ENCODE measurements around the gene GP2.

GRCh38 chr16:20316715-20317114, 10.6 kb downstream of the GP2 start:
- no peak for TF ChIP-seq RCOR1 (IDR thresholded peaks at IDR 0.05; ENCODE audit: insufficient replicate concordance, low read length)
- no peak for TF ChIP-seq CTCF (conservative IDR thresholded peaks at IDR 0.05; ENCODE audit: low read depth, low read length)
- no peak for TF ChIP-seq POLR2A (IDR thresholded peaks at IDR 0.05; ENCODE audit: low read depth, low read length)
- TF ChIP-seq USF2 (IDR thresholded peaks at IDR 0.05; ENCODE audit: low read depth, low read length): no peak
- no peak for TF ChIP-seq FOS (IDR thresholded peaks at IDR 0.05; ENCODE audit: low read depth, low read length)
- no peak for TF ChIP-seq SMC3 (IDR thresholded peaks at IDR 0.05; ENCODE audit: low read depth, low read length)
